ENCODE data around the gene SAPCD2. TPM values are rescaled to one million over a fixed set of nuclear protein-coding genes. Genes with fewer than 3 reads are reported as not detected.

SAPCD2 gene
- total and polyA plus RNA-seq, 2 of the 8 experiments (the other 6 are each of a cell fraction or from before 2014, with no cell fraction given) = 12.7 to 32.1 TPM

DNA sequence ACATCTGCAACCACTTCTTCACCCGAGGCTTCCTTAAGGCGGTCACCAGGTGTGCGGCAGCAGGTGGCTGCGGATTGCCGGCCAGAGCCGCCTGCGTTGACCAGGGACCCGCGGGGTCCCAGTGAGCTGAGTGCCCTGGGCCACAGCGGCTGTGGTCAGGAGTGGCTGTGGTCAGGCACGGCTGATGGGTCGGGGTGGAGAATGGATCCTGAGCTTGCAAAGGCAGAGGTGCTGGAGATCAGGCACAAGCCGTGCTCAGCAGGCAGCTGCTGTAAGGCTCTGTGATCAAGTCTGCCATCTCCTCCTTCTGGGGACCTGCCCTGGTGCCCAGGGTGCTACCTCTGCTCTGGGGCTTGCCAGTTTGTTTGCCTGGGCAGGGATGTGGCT lies 9.0 kb upstream of the SAPCD2 start:
- Histone ChIP-seq H3K56ac (replicated peaks; ENCODE audit: insufficient read length, low read depth, low read length) (no peak overlapping the region), H3K9ac (replicated peaks in 1 of 4; ENCODE audit: extremely low read depth in 1 of 4, low read depth in 3 of 4, low read length in 3 of 4) (no peak overlapping the region), H4K5ac (ENCODE audit: insufficient read length, low read depth, low read length) (no peak overlapping the region), H4K91ac (replicated peaks; ENCODE audit: insufficient read length, low read length) (peak overlapping the region; percentile 84), H4K20me1 (replicated peaks in 1 of 2; ENCODE audit: control insufficient read depth in 1 of 2, insufficient read depth in 2 of 2, low read length in 2 of 2) (peaks cover 0 to 7% of the 10 kb centered on the region in 2 experiments), H3K4ac (replicated peaks; ENCODE audit: insufficient read length, low read depth, low read length) (peak overlapping the region; percentile 85), H4K8ac (ENCODE audit: extremely low read depth, insufficient read depth, low read length) (no peak overlapping the region; the same call in 1 of the 2 replicates), H2BK5ac (ENCODE audit: low read depth, low read length) (no peak overlapping the region), H3K14ac (ENCODE audit: insufficient read length) (no peak overlapping the region), H3K9me3 (ENCODE audit: insufficient read depth in 2 of 2, low read depth in 1 of 2, low read length in 1 of 2) (no peaks in the 10 kb centered on the region), H2BK15ac (ENCODE audit: low read length) (0 out of 2 replicates have a peak overlapping the region, but pooled peaks have one; percentile 16), H3K18ac (ENCODE audit: extremely low read depth, low read length) (no peak overlapping the region), H2BK120ac (replicated peaks; ENCODE audit: low read depth, low read length) (no peak overlapping the region), H3K23ac (ENCODE audit: insufficient read length) (no peak overlapping the region), H3K23me2 (ENCODE audit: low read depth, low read length) (peaks cover 13% of the 10 kb centered on the region; the same call in 1 of the 2 replicates), H2AK5ac (ENCODE audit: low read depth, low read length) (no peak overlapping the region), H2BK12ac (ENCODE audit: low read depth, low read length) (no peak overlapping the region), H3K4me1 (replicated peaks in 1 of 4; ENCODE audit: control insufficient read depth in 3 of 4, insufficient read depth in 4 of 4, low read length in 3 of 4) (peaks cover 0 to 20% (median 12%) of the 10 kb centered on the region in 4 experiments; a peak in 6 of 7 replicates), H3K27me3 (replicated peaks in 1 of 4; ENCODE audit: control insufficient read depth in 3 of 4, extremely low read depth in 1 of 4, insufficient read depth in 3 of 4, low read length in 3 of 4) (peaks cover 20 to 49% (median 34%) of the 10 kb centered on the region in 4 experiments), H3K4me2 (ENCODE audit: insufficient read depth in 1 of 2, low read depth in 2 of 2, low read length in 2 of 2) (peak overlapping the region; percentile 97 to 99), H2BK20ac (ENCODE audit: low read length) (no peak overlapping the region), H3K79me1 (ENCODE audit: low read depth, low read length) (no peaks in the 10 kb centered on the region), H2AFZ (ENCODE audit: low read length) (no peak overlapping the region), H3K79me2 (ENCODE audit: control insufficient read depth in 1 of 2, insufficient read depth in 2 of 2, low read length in 2 of 2) (no peaks in the 10 kb centered on the region), H3K36me3 (ENCODE audit: control insufficient read depth in 2 of 4, insufficient read depth in 4 of 4, low read length in 3 of 4) (no peaks in the 10 kb centered on the region; a peak in 1 of 8 replicates), H3K27ac (ENCODE audit: low read depth, low read length) (no peak overlapping the region), H3K4me3 (ENCODE audit: extremely low read depth in 1 of 4, insufficient read depth in 2 of 4, low read depth in 3 of 4, low read length in 4 of 4) (peak overlapping the region in 1 of 4 experiments; percentile 57; a peak in 2 of 8 replicates)
- ChIA-PET CTCF (ENCODE audit: partially characterized antibody) (interaction anchor here (0.7 to 2.1 kb wide), 3 partner anchors 9 to 29 kb away, joined by 3 to 10 read pairs (median 8); partner anchors contain the start of gene SAPCD2), POLR2A (ENCODE audit: partially characterized antibody) (interaction anchor here (1.1 kb wide), 2 partner anchors 13 to 232 kb away, joined by 3 read pairs; no protein-coding TSS in a partner anchor)
- no peak for FAIRE-seq
- TF ChIP-seq CREB1 (IDR thresholded peaks at IDR 0.05) = no peak
- no peak for TF ChIP-seq HDAC6 (IDR thresholded peaks at IDR 0.05; ENCODE audit: low read depth, low read length)
- no peak for TF ChIP-seq SIRT6 (IDR thresholded peaks at IDR 0.05; ENCODE audit: low read length)
- no peak for TF ChIP-seq SIX5 (IDR thresholded peaks at IDR 0.05; ENCODE audit: low read depth, low read length)
- TF ChIP-seq TAF1 (IDR thresholded peaks at IDR 0.05; ENCODE audit: low read depth, low read length) = no peak
- DNase-seq (ENCODE audit: low read depth in 1 of 2, low spot score in 2 of 2) = no peak
- WGBS, 2 experiments (ENCODE audit: extremely low coverage in 1 of 2, insufficient coverage in 1 of 2, insufficient read length in 1 of 2, insufficient replicate concordance in 2 of 2, low coverage in 1 of 2, low lambda C conversion rate in 2 of 2, missing lambda C conversion rate in 1 of 2) = 78% methylated on average over 11 of the region's 13 CpGs; no CpG with 5 or more reads in 1 of the 2 experiments
